Measurements from ENCODE around the gene PJA2.

The PJA2 gene

DNA sequence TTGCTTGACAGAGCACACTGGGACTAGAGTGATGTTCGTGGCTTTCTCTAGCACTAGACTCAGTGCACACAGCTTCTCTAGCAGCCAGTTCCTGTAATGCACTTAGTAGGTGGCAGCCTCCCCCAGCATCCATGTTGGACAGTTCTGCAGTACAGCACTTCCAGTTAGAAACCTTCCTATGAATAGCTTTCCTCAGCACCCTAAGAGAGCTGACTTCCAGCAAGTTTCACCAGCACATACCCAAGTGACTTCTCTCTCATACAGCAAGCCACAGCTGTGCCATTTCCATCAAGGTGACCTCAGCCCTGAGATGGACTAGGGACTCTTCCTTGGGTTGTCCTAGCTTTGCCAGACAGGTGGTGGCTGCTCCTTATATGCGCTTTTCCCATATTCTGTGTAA, 60.4 kb downstream of the PJA2 start:
- no peak for DNase-seq

GRCh38 chr5:109347252-109347888, 62.4 kb downstream of the PJA2 start:
- DNase-seq = no peak

GRCh38 chr5:109345699-109346098, 64.1 kb downstream of the PJA2 start:
- no peak for DNase-seq

GRCh38 chr5:109340351-109340750, 69.4 kb downstream of the PJA2 start:
- no peak for DNase-seq

DNA sequence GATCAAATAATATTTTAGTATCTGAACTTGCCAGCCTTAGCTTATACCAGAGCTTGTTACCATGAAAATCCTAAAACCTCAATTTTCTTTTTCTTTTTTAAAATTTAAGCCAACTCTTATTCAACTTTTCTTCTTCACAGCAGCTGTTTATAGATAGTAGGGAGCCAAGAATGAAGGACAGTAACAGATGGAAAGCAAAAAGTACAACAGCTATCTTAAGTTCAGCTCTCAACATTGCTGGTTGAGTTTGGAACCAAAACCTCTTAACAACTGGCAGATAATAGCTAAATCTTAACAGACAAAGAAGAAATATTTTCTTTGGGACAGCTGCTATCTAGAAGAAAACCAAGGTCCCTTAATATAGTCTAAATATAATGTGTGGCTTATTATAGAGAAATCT, 74.7 kb downstream of the PJA2 start:
- DNase-seq = no peak

- DNase-seq = no peak
Observed at GRCh38 chr5:109334056-109334455, 75.7 kb downstream of the PJA2 start.

- DNase-seq = no peak
Observed at GRCh38 chr5:109329333-109330237, 80.2 kb downstream of the PJA2 start.

GRCh38 chr5:109328626-109329025, 81.1 kb downstream of the PJA2 start:
- no peak for DNase-seq

DNA sequence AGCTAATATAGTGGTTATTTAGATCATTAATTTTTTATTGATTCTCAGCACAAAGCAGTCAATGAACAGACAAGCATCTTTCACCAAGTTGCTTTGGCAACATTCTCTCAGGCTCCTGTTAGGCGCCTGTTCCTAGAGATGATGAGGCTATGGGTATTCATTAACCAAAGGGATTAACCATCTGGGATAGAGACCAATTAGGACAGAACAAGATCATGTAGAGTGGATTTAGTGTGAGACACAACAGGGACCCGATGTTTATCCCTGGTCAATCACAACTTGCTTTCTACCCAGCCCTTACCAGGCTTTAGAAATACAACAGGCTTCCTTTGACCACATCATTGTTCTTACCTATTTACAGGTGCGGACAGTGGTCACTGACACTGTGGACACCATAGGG, 82.2 kb downstream of the PJA2 start:
- DNase-seq = no peak

DNA sequence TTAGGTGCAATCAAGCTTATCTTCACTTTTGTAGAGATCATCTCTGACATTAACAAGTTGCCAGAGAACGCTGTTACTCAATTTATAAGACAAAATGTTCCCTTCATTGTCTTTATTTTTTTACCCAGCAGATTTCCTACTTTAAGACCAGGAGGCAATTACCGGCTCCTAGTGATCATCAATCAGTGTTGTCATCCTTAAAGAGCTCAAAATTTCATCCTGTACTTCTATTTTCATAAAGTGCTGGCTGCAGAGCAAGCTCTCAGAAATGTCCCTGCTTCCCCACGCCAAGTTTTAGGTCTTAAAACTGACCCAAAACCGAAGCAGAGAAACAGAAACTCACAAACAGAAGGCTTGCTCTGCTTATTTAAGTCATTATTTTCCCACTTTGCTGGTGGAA, 82.9 kb downstream of the PJA2 start:
- DNase-seq = no peak

DNA sequence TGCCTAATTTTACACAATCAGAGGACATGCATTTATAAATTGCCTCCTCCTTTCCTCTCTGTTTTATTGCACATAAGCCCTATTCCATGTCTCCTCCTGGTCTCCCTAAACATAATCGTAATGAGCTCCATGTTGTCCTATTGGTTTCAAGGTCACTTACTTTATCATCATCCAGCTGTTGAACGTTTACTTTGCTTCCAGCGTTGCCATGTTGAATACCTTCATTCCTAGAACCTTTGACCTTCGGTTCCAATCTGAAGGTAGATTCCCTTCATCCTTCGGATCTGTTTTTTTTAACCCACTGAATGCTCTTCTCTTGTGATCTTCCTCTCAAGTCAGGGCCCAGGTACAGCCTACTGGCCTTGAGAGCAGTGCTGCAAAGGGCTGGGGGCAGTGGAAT, 84.3 kb downstream of the PJA2 start:
- no peak for DNase-seq

GRCh38 chr5:109324931-109325330, 84.8 kb downstream of the PJA2 start:
- DNase-seq = no peak

DNA sequence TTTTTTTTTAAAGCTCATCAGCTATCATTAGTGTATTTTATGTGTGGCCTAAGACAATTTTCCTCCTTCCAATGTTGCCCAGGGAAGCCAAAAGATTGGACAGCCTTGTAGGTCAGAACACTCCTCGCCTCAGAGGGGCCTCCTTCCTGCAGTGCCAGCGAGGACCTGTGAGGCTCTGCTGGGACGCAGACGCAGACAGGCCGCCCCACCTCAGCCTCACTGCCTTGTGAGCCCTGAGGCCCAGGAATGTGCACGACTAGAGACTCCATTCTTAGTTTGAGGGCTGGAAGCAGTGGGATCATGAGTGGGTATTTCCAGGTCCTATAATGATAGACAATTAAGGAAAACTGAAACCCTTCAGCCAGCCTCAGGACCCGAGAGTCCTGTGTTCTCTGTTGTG, 85.4 kb downstream of the PJA2 start:
- no peak for DNase-seq

DNA sequence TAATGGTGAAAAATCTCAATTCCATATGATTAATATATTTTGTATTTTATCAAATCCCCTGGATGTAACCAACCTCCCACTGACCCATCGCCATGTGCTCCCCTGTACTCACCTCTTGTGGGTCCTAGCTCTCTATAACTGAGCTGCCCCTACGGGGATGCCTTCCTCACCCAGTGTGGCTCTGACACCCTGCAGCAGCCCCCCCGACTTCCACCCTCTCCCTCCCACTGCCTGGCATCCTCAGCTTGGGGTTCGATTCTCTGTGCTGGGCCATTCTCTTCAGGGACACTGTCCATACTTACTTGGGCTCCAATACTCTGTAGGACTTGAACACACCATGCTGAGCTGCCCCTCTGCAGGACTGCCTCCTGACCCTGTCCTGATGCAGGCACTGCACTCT, 87.1 kb downstream of the PJA2 start:
- DNase-seq = no peak

GRCh38 chr5:109319351-109319750, 90.4 kb downstream of the PJA2 start:
- DNase-seq = no peak

- DNase-seq = no peak
Observed at GRCh38 chr5:109318455-109319108, 91.2 kb downstream of the PJA2 start.

DNA sequence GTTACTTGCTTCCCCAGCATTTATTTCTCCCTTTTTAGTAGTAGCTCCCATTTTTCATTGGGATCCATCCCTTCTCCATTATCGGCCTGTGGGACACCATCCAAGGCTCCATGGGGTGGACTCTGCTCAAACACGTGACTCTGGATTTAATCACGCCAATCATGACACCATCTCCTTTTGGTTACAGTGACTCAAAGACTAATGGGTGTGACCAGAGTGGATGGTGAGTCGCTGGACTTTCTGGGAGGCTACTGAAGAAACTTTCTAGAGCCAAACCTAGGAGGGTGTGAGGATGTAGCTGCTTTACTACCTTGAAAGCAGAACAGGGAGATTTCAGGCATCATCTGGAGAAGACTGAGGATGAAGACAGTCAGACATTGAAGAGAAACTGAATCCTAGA, 93.1 kb downstream of the PJA2 start:
- DNase-seq = no peak

- no peak for DNase-seq
Observed at GRCh38 chr5:109315245-109315644, 94.5 kb downstream of the PJA2 start.

DNA sequence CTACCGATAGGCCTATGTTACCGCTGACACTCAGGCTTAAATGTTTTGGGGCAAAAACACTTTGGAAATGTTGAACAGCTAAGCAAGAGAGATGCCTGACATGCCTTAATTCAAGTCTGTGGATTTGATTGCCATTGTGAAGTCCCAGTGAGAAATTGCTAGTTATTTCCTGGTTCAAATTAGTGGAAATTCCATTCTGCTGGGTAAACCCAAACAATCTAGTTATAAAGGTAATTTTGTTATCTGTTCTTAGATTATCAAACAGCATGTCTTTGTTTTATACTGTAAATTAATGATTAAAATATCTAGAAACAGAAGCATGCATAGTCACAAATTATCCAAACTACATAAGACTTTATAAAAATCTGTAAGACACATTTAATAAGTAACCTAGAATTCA, 96.6 kb downstream of the PJA2 start:
- no peak for DNase-seq

GRCh38 chr5:109312695-109313094, 97.1 kb downstream of the PJA2 start:
- DNase-seq = no peak

GRCh38 chr5:109310315-109310714, 99.5 kb downstream of the PJA2 start:
- no peak for DNase-seq

DNA sequence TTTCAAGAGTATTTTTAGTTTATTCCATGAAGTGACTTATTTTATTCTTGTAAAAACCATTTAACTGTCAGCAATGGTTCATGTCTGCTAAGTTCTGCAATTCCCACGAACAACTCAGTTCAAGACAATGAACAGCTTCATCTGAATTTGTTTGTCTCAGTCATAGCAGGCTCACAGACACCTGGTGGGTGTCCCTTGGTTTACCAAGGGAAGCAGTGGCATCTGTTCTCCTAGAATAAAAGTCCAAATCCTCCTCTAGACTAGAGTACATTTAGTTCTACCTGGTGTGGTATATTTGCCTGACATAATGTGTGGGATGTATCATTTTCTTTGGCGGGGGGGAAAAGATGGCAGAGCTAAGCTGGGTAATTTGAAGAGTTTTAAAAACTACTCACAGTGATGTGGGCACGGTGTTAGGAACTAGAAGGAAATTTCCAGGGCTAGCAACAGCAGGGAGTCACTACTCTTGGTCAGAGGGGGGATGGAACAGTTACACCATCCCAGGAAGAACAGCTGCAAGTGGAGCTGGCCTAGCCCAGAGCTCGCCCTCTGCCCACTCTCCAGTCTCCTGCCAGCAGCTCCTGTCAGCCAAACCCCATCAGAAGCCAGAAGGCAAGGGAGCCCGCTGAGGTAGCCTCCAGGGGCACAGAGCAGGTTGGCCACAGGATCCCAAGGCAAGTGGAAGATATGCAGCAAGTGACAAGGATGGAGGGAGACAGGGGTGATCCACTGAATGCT, 100.3 kb downstream of the PJA2 start:
- no peak for DNase-seq

- no peak for DNase-seq
Observed at GRCh38 chr5:109307951-109308350, 101.8 kb downstream of the PJA2 start.
